Measurements from ENCODE around the gene ABCG1.

- TF ChIP-seq CTCF (conservative IDR thresholded peaks at IDR 0.05 in 1 of 2, IDR thresholded peaks at IDR 0.05 in 1 of 2; ENCODE audit: low read depth in 1 of 2, low read length in 2 of 2) (no peak), EZH2 (IDR thresholded peaks at IDR 0.05; ENCODE audit: low read length, missing control alignments) (no peak)
Measured at GRCh38 chr21:42179316-42179715, 39.6 kb upstream of the ABCG1 start.
